ENCODE data around the gene IPO4.

DNA sequence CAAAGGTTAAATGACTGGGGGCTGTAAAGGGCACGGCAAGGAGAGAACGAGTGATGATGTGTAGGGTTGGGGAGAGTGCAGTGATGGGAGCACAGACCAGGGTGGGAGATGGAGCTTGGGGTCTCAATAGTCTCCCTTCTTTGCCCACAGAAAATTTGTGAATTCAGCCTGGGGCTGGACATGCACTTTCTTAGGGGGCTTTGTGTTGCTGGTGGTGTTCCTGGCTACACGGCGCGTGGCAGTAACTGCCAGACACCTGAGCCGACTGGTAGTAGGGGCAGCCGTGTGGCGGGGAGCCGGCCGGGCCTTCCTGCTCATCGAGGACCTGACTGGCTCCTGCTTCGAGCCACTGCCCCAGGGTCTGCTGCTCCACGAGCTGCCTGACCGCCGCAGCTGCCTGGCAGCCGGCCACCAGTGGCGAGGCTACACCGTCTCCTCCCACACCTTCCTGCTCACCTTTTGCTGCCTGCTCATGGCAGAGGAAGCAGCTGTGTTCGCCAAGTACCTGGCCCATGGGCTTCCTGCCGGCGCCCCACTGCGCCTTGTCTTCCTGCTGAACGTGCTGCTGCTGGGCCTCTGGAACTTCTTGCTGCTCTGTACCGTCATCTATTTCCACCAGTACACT is 56.4 kb downstream of the IPO4 start:
- TF ChIP-seq, protein P1, sequence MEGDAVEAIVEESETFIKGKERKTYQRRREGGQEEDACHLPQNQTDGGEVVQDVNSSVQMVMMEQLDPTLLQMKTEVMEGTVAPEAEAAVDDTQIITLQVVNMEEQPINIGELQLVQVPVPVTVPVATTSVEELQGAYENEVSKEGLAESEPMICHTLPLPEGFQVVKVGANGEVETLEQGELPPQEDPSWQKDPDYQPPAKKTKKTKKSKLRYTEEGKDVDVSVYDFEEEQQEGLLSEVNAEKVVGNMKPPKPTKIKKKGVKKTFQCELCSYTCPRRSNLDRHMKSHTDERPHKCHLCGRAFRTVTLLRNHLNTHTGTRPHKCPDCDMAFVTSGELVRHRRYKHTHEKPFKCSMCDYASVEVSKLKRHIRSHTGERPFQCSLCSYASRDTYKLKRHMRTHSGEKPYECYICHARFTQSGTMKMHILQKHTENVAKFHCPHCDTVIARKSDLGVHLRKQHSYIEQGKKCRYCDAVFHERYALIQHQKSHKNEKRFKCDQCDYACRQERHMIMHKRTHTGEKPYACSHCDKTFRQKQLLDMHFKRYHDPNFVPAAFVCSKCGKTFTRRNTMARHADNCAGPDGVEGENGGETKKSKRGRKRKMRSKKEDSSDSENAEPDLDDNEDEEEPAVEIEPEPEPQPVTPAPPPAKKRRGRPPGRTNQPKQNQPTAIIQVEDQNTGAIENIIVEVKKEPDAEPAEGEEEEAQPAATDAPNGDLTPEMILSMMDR (IDR thresholded peaks at IDR 0.05; ENCODE audit: poor library complexity): no peak
- no peak for TF ChIP-seq EZH2phosphoT487 (IDR thresholded peaks at IDR 0.05; ENCODE audit: low read depth, severe bottlenecking, unreplicated experiment)
